ENCODE results near the gene JADE3.
"Not testable (repeated sequence)": the region's sequence is repeated elsewhere in the genome, so short reads cannot be mapped to it uniquely, and the experiment has no call there.

JADE3 gene

GRCh38 chrX:46938589-46938988, 26.4 kb downstream of the JADE3 start:
- DNase-seq: no peak

GRCh38 chrX:46941341-46941740, 29.1 kb downstream of the JADE3 start:
- no peak for DNase-seq

DNA sequence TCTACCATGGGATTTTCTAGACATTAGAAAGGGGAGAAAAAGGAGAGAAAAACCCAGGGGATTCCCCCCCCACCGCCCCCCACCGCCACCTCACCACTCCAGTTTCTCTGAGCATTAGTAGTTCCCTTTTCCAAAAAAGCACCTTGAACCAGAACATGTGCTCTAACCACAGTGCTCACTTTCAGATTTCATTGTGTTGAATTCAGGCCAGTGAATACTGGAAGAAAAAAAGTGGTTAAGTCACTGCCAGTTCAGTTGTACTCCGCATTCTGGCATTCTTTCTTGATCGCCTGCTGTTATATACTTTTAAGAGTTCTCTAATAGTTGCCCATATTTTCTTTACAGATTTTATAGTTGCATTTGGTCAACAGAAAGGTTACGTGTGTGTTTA, 40.9 kb downstream of the JADE3 start:
- no peak for DNase-seq

DNA sequence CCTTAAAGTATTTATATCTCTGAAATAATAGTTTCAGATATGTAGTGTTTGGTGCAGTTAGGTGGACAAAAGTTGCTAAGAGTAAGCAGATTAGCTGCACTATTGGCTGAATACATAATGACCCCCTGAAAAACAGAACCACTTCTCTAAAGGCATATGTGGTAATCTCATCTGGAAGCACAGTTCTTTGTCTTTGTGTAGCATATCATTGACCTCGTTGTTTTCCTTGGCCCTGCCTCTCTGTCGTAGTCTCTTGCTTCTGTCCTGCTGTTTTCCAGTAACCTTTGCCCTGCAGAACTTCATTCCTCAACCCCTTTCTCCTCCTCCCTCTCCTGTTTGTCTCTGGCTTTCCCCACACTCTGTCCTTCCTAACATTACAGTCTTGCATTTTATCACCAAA, 41.4 kb downstream of the JADE3 start:
- DNase-seq: no peak

DNA sequence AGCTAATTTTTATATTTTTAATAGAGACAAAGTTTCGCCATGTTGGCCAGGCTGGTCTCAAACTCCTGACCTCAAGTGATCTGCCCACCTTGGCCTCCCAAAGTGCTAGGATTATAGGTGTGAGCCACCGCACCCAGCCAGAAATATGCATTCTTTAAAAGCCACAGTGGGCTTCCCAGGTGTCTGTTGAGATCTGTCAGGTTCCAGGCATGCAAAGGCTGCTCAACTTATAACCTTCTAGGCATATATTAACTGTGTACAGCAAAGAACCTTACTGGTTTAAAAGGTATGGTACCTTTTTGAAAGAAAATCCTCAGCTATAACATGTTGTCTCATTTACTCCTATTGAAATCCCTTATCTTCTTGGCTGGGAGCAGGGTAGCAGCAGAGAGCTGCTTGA, 42.5 kb downstream of the JADE3 start:
- DNase-seq: no peak

GRCh38 chrX:46956589-46956988, 44.4 kb downstream of the JADE3 start:
- DNase-seq: not testable (repeated sequence)

DNA sequence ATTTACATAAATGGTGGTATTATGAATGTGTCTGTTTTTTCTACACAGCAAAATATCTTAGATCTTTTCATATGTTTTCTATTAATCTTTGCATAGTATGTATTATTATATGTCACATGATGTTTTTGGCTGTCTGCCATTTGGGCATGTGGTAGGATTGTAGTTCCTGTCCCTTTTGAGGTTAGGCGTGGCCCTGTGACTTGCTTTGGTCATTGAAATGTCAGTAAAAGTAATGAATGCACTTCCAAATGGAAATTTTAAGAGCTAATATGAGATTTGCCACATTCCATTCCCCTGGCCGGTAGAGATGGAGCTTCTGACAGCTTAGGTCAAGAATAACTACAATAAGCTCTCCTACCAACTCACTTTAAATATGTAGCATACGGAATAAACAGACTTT, 45.1 kb downstream of the JADE3 start:
- DNase-seq: no peak

DNA sequence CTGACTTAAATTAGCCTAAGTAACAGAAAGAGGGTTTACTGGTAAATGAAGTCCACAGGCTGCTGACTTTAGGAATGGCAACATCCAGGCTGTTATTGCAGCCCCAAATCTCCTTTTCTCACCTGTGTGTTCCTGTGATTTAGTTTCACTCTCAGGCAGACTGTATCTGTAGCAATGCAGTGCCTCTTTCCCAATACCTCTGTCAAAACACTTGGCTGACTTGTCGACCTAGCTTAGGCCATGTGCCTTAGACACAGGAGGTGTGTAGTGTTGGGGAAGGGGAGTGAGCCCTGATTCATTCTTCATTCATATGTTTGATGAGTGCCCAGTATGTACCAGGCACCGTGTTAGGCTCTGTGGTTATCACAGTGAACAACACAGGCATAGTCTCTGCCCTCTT, 46.9 kb downstream of the JADE3 start:
- DNase-seq: no peak

- DNase-seq: no peak
These were observed 47.9 kb downstream of the JADE3 start for GRCh38 chrX:46959985-46960700.

DNA sequence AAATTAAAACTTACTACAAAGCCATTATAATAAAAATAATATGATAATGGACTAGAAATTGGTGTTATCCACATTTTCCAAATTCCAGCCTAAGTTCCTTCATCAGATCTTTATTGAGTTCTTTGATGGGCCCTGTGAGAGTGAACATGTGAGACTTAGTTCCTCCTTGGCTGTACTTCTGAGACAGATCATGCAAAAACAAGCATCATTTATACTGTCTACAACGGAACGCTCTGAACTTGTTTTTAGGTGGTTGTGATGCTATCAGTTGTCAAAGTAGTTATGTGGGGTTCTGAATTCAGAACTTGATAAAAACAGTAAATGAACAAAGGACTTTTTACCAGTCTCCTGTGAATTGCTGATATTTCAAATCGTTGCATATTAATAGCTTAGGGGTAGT, 48.9 kb downstream of the JADE3 start:
- no peak for DNase-seq

DNA sequence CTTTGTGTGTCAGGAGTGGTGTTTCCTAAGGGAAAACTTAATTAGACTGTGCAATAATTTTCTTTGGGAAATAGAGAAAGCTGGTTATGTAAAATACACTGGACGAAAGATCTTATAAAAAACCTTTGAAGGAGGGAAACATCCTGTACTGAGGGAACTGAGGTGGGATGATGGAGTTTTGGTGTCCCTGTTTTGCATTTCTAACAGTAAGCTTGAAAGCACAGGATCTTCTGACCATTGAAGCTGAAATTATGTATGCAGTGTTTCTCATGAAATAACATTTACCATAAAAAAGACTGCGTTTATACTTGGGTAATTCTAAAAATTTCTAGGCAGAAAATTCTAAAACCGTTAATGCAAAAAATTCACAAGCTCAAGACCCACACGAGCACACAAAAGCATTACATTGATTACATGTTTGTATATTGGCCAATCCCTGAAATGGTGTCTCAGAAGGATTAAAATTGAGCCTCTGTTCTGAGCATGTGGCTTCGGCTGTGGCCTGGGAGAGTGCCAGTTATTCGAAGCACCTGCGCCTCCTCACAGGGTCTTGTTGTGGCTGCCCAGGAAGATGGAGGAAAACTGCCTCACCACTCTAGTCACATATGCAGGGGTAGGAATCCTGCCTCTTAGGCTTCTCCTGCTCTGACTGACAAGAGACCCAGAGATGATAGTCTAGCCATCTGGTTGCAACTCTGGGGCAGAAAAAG, 49.5 kb downstream of the JADE3 start:
- no peak for DNase-seq

GRCh38 chrX:46965125-46965758, 53.0 kb downstream of the JADE3 start:
- DNase-seq: peak; percentile 15

GRCh38 chrX:46967547-46967946, 55.3 kb downstream of the JADE3 start:
- peak; percentile 84 for DNase-seq

- DNase-seq: not testable (repeated sequence)
These were observed 64.8 kb downstream of the JADE3 start for GRCh38 chrX:46977046-46977445.

- peak; percentile 84 for DNase-seq
These were observed 66.4 kb downstream of the JADE3 start for GRCh38 chrX:46978341-46979291.

- DNase-seq: no peak
These were observed 72.5 kb downstream of the JADE3 start for GRCh38 chrX:46984705-46985104.

DNA sequence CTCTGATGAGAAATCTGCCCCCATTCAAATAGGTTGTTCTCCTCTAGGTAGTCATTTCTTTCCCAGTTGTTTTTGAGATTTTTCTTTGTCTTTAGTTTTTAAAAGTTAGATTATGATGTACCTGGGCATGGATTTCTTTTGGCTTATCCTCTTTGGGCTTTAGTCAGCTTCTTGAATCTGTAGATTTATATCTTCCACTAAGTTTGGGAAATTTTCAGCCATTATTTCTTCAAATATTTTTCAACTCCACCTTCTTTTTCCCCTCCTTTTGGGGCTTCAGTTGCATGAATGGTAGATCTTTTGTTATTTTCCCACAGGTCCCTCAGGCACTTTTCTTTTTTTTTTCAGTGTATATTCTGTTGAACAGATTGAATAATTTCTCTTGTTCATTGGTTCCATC, 77.3 kb downstream of the JADE3 start:
- no peak for DNase-seq

- no peak for DNase-seq
These were observed 79.4 kb downstream of the JADE3 start for GRCh38 chrX:46991664-46992063.

DNA sequence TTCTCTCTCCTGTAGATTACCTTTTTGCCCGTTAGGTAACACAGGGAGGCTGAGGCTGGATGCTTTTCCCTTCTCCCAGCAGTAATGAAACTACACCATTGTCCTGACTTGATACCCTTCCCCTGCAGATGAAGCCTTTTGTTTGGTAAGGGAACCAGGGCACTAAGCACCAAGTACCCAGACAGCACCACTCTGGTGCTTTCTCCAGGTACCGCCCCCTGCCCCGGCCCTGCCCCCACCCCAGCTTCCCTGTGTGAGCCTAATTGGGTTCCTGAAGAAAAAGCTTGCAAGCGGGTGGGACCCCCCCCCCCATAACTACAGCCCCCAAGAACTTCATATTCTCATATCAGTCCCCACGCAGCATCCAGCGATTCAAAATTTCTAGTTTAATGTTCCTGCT, 79.8 kb downstream of the JADE3 start:
- DNase-seq: no peak

DNA sequence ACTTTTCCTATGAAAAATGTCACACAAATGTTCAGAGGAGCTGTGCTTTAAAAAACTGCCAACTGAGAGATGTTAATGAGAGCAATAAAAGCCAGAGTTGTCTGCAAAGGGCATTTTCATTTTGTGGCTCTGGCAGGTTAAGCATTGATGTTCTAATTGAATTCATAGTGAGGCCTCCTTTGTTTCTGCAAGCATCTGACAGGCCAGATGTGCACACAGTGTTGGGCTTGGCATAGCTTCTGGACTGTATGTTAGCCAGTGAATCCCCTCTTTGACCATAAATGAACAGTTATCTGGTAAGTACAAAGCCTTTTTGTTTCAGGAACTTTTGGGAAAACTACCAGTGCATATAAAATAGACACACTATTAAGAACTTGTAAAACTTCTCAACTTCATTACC, 81.9 kb downstream of the JADE3 start:
- no peak for DNase-seq

DNA sequence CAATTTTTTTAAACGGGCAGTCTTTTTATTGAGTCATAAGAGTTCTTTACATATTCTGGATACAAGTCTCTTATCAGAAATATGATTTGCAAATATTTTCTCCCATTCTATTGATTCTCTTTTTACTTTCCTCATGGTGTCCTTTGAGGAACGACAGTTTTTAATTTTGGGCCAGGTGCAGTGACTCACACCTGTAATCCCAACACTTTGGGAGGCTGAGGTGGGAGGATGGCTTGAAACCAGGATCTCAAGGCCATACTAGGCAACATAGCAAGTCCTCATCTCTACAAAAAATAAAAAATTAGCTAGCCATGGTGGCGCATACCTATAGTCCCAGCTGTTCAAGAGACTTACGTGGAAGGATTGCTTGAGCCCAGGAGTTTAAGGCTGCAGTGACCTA, 99.9 kb downstream of the JADE3 start:
- DNase-seq: no peak

GRCh38 chrX:47026198-47026597, 114.0 kb downstream of the JADE3 start:
- no peak for DNase-seq

GRCh38 chrX:47030339-47030738, 118.1 kb downstream of the JADE3 start:
- peak; percentile 57 for DNase-seq
